SW 1271 (cell line): Measurements from ENCODE around the gene SHC3.

ENCODE experiments used
- DNase-seq, 2 experiments: peaks; one replicate each; lab custom pipeline; 2025; lab: John Stamatoyannopoulos, UW

The SHC3 gene

DNA sequence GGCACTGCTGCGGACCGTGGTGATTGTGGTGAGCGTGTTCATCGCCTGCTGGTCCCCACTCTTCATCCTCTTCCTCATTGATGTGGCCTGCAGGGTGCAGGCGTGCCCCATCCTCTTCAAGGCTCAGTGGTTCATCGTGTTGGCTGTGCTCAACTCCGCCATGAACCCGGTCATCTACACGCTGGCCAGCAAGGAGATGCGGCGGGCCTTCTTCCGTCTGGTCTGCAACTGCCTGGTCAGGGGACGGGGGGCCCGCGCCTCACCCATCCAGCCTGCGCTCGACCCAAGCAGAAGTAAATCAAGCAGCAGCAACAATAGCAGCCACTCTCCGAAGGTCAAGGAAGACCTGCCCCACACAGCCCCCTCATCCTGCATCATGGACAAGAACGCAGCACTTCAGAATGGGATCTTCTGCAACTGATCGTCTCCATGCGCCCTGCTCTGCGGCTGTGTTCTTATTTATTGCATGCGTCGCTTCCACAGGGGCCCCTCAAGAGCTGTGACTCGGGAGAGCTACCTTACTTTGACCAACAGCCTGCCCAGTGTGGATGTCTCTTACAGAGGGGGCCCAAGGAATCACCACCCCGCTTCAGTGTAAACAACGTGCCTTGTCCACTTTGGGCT lies 176.6 kb downstream of the SHC3 start:
- DNase-seq: no peak

DNA sequence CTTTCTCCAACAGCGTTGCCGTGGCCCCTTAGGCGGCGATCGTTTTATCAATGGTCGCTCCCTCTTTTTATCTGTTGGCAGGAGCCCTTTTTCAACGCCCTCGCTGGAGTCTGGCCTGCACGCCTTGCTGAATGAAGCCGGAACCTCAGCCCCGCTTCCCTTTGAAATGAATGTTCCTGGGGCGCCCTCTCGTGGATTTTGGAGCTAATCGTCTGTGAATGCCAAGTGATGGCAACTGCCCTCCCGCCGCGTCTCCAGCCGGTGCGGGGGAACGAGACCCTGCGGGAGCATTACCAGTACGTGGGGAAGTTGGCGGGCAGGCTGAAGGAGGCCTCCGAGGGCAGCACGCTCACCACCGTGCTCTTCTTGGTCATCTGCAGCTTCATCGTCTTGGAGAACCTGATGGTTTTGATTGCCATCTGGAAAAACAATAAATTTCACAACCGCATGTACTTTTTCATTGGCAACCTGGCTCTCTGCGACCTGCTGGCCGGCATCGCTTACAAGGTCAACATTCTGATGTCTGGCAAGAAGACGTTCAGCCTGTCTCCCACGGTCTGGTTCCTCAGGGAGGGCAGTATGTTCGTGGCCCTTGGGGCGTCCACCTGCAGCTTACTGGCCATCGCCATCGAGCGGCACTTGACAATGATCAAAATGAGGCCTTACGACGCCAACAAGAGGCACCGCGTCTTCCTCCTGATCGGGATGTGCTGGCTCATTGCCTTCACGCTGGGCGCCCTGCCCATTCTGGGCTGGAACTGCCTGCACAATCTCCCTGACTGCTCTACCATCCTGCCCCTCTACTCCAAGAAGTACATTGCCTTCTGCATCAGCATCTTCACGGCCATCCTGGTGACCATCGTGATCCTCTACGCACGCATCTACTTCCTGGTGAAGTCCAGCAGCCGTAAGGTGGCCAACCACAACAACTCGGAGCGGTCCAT lies 177.4 kb downstream of the SHC3 start:
- DNase-seq: peak; percentile 8 to 43

DNA sequence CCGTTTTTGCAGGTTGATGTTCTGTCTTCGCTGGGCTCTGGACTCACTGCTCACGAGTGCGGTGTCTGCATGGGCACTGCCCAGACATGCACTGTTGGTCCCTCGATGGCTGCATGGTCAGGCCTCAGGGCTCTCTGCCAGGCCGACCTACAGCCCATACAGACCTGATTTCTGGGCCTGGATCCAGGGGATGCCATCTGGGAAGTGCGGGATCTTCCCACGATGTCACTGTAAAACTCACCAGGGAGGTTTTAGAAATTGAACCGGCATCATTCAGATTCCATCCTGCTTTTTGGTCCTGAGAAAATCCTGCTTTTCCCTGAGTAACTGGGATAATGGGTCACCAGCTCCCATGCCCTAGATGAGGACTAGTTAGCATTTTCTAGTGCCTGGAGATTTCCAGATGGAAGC lies 178.2 kb downstream of the SHC3 start:
- no peak for DNase-seq

DNA sequence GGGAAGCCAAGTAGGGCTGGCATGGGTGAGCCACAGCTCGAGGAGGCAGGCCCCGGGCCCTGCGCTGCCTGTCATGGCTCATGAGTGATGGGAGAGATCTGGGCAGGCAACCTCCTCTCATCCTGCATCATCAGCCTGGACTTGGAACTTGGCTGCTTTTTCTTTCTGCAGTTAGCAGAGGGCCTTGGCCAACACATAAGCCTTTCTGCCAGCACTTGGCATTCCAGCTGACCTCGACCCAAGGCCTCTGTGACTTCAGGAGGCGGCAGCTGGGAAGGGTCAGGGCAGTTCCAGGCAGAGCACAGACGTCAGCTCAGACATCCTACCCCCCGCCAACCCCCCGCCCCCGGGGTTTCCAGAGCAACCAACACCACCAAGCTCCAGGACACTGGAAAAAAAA lies 179.7 kb downstream of the SHC3 start:
- DNase-seq: no peak

DNA sequence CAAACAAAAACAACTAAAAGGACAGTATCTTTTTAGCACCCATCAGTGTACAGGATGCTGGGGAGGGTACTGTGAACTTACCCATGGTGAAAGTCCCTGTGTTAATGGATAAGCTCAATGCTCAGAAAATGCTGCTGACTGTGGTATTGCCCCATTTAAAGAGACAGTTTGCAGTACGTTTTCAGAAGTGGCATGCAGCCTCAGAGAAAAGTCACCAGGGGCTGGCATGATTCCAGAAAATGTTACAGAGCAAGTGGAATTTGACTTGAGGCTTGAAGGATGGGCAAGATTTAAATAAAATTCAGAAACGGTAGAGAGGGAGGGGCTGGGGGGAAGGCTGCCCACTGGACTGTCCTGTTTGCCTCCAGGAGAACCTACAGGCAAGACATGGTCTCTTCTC lies 180.1 kb downstream of the SHC3 start:
- DNase-seq: no peak

DNA sequence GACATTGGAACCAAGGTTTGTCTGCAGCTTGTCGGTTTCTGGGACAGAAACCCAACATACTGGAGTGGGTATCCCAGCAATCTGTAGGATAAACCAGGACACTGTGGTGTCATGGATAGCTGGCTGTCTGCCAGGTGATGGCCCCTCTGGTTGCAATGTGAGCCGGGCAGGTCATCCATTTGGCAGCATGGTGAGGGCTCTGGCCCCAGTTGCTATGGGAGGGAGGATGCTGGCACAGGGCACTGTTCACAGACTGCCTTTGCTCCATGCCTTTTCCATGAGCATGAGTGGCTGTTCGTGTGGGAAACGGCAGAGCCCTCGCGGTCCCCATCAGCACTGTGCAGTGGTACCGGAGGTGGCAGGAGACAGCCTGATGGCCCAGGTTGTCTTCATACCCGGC lies 181.0 kb downstream of the SHC3 start:
- DNase-seq: no peak

DNA sequence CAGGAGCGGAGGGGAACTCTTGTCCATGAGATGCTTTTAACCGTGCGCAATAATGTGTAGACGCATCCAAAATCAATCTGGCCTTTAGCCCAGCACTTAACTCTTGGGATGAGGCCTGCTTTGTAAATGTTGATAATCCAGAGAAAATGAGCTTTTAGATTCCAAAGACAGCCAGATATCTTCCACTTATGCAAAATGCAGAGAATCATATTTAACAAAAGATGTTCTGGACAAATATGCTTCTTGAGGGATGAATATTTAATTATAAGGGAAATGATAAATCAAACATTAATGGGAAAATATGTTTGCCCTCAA lies 181.7 kb downstream of the SHC3 start:
- DNase-seq: no peak

DNA sequence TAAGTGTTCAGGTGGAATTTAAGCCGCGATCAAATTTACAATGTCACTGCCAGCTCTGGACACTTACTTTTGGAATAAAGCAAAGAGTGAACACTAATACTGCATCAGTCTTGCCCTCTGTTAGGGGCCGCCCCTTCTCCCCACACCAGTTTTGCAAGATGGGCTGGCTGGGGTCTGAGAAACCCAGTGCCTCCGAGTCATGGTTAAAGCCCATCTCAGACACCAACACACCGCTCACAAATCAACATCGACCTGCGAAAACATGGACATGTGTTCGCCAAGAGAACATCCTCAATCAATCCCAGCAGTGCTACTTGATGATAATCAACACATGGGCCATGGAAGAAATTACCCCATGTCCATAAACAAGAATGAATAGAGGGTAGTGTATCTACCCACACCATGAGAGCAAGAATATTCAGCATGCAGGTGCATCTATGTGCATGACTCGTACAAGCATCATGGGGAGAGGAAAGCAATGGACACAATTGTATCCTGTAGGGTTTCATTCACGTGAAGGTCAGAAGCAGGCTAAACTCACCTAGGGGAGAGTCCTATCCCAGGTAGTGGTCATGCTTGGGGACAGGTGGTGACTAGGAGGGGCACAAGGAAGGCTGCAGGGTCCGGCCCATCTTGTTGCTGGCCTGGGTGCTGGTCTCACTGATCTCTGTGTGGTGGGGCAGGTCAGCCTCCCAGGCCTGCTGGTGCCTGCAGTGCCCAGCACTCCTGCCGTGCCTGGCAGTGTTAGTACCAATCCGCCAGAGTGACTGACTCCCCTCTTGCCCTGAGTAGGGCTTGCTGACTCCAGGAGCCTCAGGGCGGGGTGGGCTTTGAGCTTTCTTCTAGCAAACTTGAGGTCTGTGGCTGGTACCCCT lies 182.3 kb downstream of the SHC3 start:
- no peak for DNase-seq

DNA sequence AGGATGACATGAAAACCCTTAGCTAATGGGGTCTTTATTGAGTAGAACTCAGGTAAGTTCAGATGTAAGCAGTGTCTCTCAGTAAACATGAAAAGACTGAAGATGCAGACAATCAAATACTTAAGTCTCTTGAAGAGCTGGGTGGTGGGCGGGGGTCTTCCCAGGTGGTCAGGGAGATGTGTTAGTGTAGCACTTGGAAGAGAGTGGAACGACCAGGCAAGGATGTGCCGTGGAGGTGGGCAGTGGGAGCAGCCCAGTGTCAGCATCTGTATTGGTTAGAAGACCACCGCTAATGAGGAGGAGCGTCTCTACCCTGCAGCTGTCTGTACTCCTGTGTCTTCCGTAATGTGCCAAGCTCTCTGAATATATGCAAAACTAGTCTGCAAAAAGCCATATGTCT lies 183.0 kb downstream of the SHC3 start:
- DNase-seq: no peak

DNA sequence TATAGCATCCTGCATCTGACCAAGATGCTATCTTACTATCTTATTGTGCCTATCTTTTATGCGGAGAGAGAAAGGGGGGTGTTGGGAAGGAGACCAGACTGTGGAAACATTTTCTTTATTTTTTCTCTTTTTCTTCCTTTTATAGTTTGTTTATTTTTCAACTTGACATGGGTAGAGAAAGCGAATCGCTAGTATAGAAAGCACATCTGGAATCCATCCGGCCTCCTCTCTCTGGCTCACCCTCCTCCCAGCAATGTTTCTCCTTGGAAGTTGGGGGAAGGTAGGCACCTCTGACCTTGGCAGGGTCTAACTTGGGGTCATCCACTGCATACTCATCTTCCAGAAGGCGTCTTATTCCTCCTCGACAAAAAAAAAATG lies 183.4 kb downstream of the SHC3 start:
- no peak for DNase-seq

DNA sequence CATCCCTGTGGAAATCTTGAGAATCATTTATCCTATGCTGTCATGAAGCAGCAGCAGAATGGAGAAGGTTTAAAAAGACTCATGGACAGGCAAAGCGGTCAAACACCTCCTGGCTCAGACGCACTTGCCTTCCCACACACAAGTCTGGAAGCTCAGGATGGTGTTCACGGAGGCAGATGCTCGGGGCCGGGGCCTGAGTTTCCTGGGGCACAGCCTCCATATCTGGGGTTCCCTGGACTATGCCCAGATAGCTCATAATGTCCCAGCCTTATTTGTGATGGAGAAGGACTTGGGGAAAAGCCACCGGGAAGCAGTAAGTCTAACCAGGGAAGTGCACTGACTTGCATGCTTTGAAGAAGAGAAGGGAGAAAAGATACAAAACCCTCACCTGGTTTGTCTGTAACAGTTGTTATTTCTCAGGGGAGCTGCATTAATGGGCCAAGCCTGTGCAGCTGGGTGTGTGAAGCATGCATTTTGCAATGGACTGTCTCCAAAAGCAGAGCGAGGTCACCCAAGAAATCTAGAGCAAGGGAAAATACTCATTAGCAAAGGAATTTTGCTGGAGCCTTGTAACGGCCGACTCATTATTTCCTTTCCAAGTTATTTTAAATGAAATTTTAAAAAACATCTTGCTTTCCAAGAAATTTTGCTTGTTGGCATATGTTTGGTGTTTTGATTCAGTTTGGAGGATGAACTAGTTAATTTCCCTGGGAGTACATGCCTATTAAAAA lies 184.0 kb downstream of the SHC3 start:
- DNase-seq: no peak

DNA sequence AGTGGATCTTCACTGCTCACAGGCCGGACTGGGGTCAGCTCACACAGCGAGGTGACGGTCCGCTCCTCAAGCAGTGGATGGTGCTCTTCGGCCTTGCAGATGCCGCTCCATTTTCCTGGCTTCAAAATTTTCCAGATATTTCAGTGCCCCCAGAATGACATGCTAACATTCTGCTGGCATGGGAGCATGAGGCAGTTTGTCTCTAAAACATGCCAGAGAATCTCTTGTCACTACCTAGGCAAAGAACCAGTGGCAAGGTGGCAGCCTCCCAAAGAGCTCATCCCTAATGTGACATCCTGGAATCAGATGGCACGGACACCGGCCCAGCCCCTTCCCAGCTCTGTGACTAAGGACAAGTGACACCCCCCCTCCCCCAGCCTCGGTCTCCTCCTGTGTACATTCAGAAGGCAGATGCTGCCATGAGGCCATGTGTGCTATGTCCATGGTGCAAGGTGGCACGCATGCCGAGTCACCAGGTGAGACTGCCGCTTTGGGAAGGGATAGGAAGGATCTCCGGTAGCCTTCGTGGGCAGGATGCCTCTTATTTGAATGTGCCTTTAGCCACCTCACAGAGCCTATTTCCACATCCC lies 184.7 kb downstream of the SHC3 start:
- DNase-seq: no peak

DNA sequence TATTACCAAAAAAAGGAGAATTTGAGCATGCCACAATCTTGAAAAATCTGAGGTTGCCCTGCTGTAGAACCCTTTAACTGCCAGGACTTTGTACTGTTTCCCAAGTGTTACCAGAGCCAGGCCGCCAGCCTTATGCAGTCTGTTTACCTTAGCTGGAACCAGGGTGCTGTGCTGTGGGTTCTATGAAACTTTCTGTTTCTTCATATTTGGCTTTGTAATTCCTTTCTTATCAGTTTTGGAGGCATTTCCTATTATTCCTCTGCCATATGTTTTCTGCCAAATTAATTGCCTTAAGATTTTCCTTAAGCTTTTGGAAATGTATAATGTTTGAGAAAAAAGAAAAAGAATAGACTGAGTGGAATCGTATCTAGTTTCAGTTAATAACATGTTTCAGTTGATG lies 185.3 kb downstream of the SHC3 start:
- DNase-seq: no peak

DNA sequence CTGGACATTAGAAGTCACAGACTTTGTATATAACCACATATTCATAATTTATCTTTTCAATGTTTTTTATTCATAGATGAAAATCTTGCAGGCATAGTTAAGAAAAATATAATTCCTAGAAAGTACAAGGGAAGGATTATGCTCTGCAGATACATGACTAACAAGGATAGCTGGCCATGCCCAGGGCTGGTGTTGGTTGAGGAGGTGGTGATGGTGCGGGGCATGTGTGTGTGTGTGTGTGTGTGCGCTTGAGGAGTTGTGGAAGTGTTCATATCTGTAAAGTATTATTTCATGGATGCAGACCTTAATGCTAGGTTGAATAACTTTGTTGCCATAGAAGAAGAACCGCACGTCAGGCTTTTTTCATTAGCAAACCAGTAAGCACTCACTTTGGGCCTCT lies 186.1 kb downstream of the SHC3 start:
- DNase-seq: no peak

DNA sequence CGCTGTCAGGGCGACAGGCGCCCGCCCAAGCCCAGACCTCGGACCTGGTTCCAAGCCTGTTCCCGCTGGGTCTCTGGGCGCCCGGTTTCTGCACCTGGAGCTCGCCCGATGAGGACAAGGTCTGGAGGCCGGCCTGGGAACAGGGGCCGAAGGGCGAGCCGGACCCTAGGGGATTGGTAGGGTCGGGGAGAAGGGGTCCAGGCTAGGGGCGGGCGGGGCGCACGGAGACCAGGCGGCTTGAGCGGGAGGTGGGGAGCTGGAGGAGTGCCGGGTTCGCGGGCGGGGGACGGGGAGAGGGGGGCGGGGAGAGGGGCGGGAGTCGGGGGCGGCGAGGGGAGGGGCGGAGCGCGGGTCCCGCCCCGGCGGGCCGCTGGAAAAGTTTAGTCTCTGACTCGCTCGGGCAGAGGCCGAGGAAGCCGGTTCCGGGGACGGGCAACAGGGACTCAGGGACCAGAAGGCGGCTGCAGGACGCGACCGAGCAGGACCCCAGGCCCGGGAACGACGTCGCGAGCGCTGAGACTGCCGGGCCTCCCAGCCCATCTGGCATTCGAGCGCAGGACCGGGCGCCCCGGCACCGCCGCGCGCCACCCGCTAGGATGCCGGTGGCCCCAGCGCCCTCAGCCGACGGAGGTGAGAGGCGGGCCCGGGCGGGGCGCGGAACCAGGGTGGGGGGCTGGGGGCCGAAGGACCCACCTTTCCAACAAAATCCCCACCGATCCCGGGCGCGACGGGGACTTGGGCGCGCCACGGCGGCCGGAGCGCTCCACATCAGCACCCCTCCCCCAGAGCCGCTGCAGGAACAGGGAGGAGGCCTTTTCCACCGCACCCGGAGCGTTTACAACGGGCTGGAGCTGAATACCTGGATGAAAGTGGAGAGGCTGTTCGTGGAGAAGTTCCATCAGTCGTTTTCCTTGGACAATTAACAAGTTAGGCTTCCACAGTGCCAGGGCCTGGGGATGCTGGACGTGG lies 187.3 kb downstream of the SHC3 start, which contains the start of gene S1PR3:
Gene S1PR3, plus strand, starts transcription at position 403 of the 969 bp plus-strand sequence. CDS start 9,733 bp downstream, outside the sequence.
- DNase-seq: peak in 1 of 2 experiments; percentile 54

DNA sequence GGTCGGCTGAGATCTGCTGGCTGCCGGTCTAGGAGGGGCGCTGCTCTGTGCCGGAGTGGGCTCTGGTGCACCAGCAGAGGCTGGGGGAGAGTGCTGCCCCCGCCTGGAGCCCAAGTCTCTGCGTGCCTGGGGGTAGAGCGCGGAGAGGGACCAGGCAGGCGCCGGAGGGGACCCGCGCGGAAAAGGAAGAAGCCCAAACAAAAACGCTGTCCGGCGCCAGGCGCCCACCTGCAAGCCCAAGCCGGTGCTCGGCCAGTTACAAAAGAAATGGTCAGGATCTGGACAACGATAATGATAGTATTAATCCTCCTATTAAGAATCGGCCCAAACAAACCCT lies 187.9 kb downstream of the SHC3 start:
- no peak for DNase-seq

DNA sequence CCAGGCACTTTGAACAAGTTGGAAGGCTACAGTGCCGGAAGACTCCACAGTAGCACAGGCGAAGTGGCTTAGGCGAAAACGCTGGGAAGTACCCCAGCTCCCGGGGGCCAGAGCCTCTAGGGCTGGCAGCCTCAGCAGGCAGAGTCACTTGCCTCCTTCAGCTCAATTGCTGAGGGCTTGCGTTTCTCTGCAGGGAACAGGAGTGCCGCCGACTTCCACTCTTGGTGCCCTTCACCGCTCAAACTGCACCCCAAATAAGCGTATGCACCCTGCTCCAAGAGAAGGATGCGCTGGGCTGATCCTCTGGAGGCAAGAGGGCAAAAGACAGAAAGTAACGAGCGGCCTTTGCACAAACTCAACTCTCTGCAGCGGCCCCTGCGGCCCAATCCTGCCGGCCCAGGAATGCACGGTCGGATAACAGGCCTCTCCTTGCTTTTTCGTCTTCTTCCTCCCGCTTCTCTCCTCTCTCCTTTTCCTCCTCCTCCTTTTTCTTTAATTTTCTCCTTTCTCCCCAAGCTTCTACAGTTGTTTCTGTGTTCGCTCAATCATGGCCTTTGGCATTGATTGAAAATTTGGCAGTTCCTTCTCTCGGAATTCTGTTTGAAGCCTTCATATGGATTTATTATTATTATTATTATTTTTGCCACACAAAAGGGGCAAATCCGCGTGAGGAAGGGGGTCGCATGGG lies 188.4 kb downstream of the SHC3 start:
- no peak for DNase-seq

DNA sequence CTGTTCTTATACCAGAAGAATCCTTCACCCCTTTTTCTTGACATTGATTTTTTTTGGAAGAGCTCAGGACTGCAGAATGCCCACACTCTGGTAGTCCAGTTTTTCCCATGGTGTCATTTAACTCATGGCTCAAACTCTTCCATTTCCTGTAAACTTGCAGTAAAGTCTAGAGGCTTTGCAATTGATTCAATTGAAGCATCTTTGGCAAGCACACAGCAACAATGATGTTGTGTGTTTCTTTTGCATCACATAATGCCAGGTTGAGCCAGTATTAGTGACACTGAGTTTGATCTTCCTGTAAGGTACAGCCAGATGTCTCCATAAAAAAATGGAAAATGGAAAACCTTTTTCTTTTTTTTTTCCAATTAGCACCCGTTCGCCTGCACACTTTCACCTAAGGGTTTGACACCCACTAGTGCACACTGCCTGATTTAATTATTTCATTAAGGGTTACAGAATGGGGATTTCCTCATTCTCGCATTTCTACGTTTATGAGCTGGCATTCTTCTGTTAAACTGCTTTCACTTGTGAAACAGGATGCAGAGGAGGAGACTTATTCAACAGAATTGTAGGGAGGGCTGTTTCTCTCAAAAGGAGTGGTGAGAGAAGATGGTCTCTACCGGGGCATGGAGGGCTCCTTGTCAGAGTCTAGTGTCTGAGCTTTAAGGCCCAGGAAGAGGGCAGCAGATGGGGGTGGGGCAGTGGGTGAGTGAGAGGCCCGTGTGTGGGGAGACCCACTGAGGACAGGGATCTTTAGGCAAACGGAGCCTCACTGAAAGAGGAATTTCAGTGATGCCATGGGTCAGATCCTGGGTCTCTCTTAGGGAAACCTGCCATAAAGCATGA lies 189.6 kb downstream of the SHC3 start:
- no peak for DNase-seq

DNA sequence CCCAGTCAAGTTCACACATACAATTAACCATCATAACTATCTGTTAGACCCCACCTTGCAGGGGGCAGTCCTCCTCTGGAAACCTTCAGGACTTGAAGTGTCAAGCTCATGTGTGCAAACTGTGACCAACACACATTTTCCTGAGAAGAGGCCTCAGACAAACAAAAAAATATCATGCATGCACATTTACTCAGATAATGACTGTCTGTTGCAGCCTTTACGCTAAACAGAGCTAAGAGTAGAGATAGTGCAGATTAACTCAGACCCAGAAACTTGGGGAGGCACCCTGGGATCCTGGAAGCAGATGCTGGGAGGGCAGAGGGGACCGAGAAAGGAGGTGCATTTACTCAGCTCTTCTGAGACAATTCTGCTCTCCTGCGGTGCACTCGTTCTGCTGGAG lies 191.0 kb downstream of the SHC3 start:
- DNase-seq: no peak
